Astrocyte (in vitro differentiated cells and primary cell): ENCODE data around the gene SUSD6. TPM values are rescaled to one million over a fixed set of nuclear protein-coding genes. Genes with fewer than 3 reads are reported as not detected.

Source experiments
- DNase-seq: peaks from one replicate; pipeline ENCODE4 v3.0.0-alpha.2; 2010; ENCODE audit warnings: low read depth
- FAIRE-seq: peaks from 2 replicates; lab custom pipeline; 2011; peaks lifted over from hg19 to GRCh38; lab: Jason Lieb, UNC
- H2AFZ ChIP-seq: 2 replicates; pipeline ENCODE4 v1.6.0; 2012; ENCODE audit warnings: low read depth, low read length, inconsistent platforms
- H3K27ac ChIP-seq: 2 replicates; pipeline ENCODE4 v1.5.1; 2011; ENCODE audit warnings: low read depth, low read length, inconsistent platforms
- H3K27me3 ChIP-seq: 2 replicates; pipeline ENCODE4 v1.6.0; 2011; ENCODE audit warnings: low read length, inconsistent platforms; ENCODE audit not compliant: insufficient read depth
- H3K36me3 ChIP-seq: 2 replicates; pipeline ENCODE4 v1.5.1; 2011; ENCODE audit warnings: low read length, inconsistent platforms; ENCODE audit not compliant: insufficient read depth
- H3K4me1 ChIP-seq: 2 replicates; pipeline ENCODE4 v1.5.1; 2011; ENCODE audit warnings: low read length, inconsistent platforms; ENCODE audit not compliant: insufficient read depth
- H3K4me2 ChIP-seq: 2 replicates; pipeline ENCODE4 v1.6.0; 2012; ENCODE audit warnings: low read length, inconsistent platforms
- H3K4me3 ChIP-seq: 2 replicates; pipeline ENCODE4 v1.5.1; 2011; ENCODE audit warnings: low read depth, mild to moderate bottlenecking, low read length, inconsistent platforms; ENCODE audit not compliant: insufficient read depth
- H3K79me2 ChIP-seq: 2 replicates; pipeline ENCODE4 v1.6.0; 2012; ENCODE audit warnings: mild to moderate bottlenecking, low read length, inconsistent platforms; ENCODE audit not compliant: insufficient read depth
- H3K9ac ChIP-seq: 2 replicates; pipeline ENCODE4 v1.6.0; 2012; ENCODE audit warnings: mild to moderate bottlenecking, low read length, inconsistent platforms
- H3K9me3 ChIP-seq: 2 replicates; pipeline ENCODE4 v1.5.1; 2012; ENCODE audit warnings: low read depth, mild to moderate bottlenecking, low read length, inconsistent platforms; ENCODE audit not compliant: insufficient read depth
- H4K20me1 ChIP-seq: 2 replicates; pipeline ENCODE4 v1.6.0; 2012; ENCODE audit warnings: low read length, inconsistent platforms; ENCODE audit not compliant: insufficient read depth
- H3K27ac Mint-ChIP-seq: one replicate; pipeline ENCODE4 v1.8.0; 2021; ENCODE audit warnings: mild to moderate bottlenecking, mixed read lengths; ENCODE audit not compliant: unreplicated experiment
- H3K27me3 Mint-ChIP-seq: one replicate; pipeline ENCODE4 v1.8.0; 2021; ENCODE audit warnings: low read depth, mixed read lengths; ENCODE audit not compliant: unreplicated experiment
- H3K36me3 Mint-ChIP-seq: one replicate; pipeline ENCODE4 v1.8.0; 2021; ENCODE audit warnings: low read depth, mixed read lengths; ENCODE audit not compliant: unreplicated experiment
- H3K4me1 Mint-ChIP-seq: one replicate; pipeline ENCODE4 v1.8.0; 2021; ENCODE audit warnings: low read depth, mixed read lengths; ENCODE audit not compliant: unreplicated experiment
- H3K4me3 Mint-ChIP-seq: one replicate; pipeline ENCODE4 v1.8.0; 2021; ENCODE audit warnings: mild to moderate bottlenecking, moderate library complexity, mixed read lengths; ENCODE audit not compliant: unreplicated experiment
- H3K9me3 Mint-ChIP-seq: one replicate; pipeline ENCODE4 v1.8.0; 2021; ENCODE audit warnings: mild to moderate bottlenecking, mixed read lengths; ENCODE audit not compliant: unreplicated experiment
- CTCF ChIP-seq: IDR thresholded peaks from 2 replicates; pipeline ENCODE4 v1.5.1; 2011; ENCODE audit warnings: low read depth, mild to moderate bottlenecking, inconsistent platforms, low read length, moderate library complexity; ENCODE audit not compliant: insufficient read depth
- EZH2 ChIP-seq: IDR thresholded peaks from 2 replicates; pipeline ENCODE4 v1.6.1; 2012; ENCODE audit warnings: mild to moderate bottlenecking, low read length, inconsistent platforms; ENCODE audit not compliant: insufficient read depth
- total RNA-seq: library from RNA; stranded (reverse); gene quantifications from 2 replicates; pipeline ENCODE4 v1.2.1, GENCODE V29; 2021

SUSD6 gene
- total RNA-seq, 1 donor from 2014 or later, result 25.6 TPM

DNA sequence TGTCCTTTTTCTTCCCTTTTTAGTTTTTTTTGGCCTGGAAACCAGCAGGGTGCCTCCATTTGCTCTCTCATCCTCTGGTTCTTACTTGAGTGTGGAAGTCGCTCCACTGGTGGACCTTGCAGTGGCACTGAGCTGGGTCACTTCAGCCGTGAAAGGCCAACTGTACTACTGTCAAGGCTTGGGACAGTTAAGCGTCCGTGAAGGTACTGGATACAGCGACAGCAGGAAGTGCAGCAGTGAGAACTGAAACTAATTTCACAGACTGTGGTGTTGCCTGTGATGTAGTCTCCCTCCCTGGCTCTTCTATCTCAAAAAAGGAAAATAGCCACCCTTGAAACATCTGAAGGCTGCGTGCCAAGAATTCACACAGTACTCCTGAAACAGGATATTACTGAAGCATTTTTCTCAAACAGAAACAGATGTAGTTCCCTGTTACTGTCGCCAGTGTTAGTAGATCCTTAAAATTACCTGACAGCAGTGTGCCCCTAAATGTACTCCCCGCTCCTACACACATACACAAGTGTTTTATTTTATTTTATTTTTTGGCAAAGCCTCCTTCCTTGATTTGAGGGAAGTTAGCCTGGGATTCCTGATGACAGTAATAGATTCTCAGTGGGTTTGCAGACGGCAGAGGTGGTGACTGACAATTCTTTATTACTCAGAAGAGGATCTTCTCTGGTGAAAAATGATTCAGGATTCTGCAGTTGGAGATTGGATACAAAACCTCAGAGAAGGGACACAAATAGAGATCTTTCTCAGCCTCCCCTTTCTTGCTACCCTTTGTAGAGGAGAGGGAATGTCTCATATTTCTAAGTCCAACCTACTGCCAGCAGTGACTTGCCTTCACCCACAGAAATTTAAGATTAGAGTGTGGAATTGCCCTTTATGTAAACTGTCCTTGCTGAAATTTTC is 4.4 kb downstream of the SUSD6 start:
- peak overlapping the region; percentile 75 for H3K4me2 ChIP-seq
- peak overlapping the region; percentile 3 for H3K4me3 ChIP-seq
- peak overlapping the region; percentile 37 for H3K4me3 Mint-ChIP-seq
- H3K9me3 ChIP-seq, result no peaks in the 10 kb centered on the region
- no peaks in the 10 kb centered on the region for H3K27me3 Mint-ChIP-seq
- peak overlapping the region; percentile 38 for H3K27ac ChIP-seq
- peak overlapping the region; percentile 42 for H3K9ac ChIP-seq
- peaks cover 3% of the 10 kb centered on the region for H3K36me3 Mint-ChIP-seq
- H3K79me2 ChIP-seq, result peaks cover 83% of the 10 kb centered on the region
- no peak overlapping the region for H2AFZ ChIP-seq
- H3K4me1 ChIP-seq, result peaks cover 39% of the 10 kb centered on the region
- no peaks in the 10 kb centered on the region for H3K27me3 ChIP-seq
- peaks cover 58% of the 10 kb centered on the region for H3K4me1 Mint-ChIP-seq
- no peaks in the 10 kb centered on the region for H3K36me3 ChIP-seq
- TF ChIP-seq EZH2, result no peak
- TF ChIP-seq CTCF, result no peak
- no peak for FAIRE-seq
- peak; percentile 78 for DNase-seq
- H3K27ac Mint-ChIP-seq, result peak overlapping the region; percentile 90
- no peaks in the 10 kb centered on the region for H3K9me3 Mint-ChIP-seq
- H4K20me1 ChIP-seq, result peaks cover 85% of the 10 kb centered on the region

DNA sequence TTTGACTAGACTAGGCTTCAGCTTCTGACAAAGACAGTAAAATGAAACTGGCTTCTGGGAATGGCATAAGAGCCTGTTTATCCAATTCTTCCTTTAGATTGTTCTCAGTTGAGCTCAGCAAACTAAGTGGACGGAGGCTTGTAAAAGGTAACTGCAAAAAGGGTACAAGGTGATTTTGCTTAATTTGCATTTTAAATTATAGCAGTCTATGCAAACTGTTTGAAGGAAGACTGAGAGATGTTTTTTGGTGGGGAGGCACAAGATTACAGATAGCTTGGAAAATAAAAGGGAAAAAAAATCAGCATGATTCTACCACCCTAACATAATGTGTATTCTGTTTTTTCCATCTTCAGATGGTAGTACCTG is 5.0 kb downstream of the SUSD6 start:
- Histone ChIP-seq H3K4me3 (no peak overlapping the region), H3K4me2 (peak overlapping the region; percentile 75), H3K9me3 (no peaks in the 10 kb centered on the region), H4K20me1 (peaks cover 91% of the 10 kb centered on the region), H3K9ac (peak overlapping the region; percentile 42), H3K79me2 (peaks cover 90% of the 10 kb centered on the region), H3K36me3 (no peaks in the 10 kb centered on the region), H3K4me1 (peaks cover 42% of the 10 kb centered on the region), H3K27me3 (no peaks in the 10 kb centered on the region), H3K27ac (peak overlapping the region; percentile 38), H2AFZ (no peak overlapping the region)
- Mint-ChIP-seq H3K36me3 (peaks cover 3% of the 10 kb centered on the region), H3K4me1 (peaks cover 63% of the 10 kb centered on the region), H3K27me3 (no peaks in the 10 kb centered on the region), H3K4me3 (no peak overlapping the region), H3K27ac (peak overlapping the region; percentile 90), H3K9me3 (no peaks in the 10 kb centered on the region)
- DNase-seq (no peak), FAIRE-seq (no peak)
- no peak for TF ChIP-seq EZH2
- TF ChIP-seq CTCF, result no peak

DNA sequence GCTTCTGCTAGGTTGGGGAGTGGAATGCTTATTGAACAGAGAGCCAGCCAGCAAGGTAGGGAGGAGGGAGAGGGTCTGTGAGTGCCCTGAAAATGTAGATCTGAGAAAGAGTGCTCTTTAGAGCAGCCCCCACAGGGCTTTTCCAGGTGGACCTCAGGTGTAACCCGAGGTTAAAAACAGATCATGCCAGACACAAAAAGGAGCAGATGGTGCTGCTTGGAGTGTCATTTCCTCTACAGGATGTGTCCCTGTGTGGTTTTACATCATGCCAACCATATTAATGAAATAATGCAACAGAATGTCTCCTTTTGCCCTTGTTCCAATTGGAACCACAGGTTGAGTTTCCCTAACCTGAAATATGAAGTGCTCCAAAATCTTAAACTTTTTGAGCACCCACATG is 6.4 kb downstream of the SUSD6 start:
- FAIRE-seq, result no peak

More for the DNA sequence above, 6.4 kb downstream of the SUSD6 start:
- H3K79me2 ChIP-seq, result peaks cover 94% of the 10 kb centered on the region
- H3K4me1 ChIP-seq, result peaks cover 39% of the 10 kb centered on the region
- H3K4me3 Mint-ChIP-seq, result no peak overlapping the region
- H3K4me3 ChIP-seq, result no peak overlapping the region
- H3K4me1 Mint-ChIP-seq, result peaks cover 72% of the 10 kb centered on the region
- no peak overlapping the region for H3K4me2 ChIP-seq
- H3K36me3 Mint-ChIP-seq, result peaks cover 3% of the 10 kb centered on the region
- peak overlapping the region; percentile 34 for H3K27ac Mint-ChIP-seq
- no peaks in the 10 kb centered on the region for H3K36me3 ChIP-seq
- no peaks in the 10 kb centered on the region for H3K9me3 ChIP-seq
- peaks cover 95% of the 10 kb centered on the region for H4K20me1 ChIP-seq
- no peaks in the 10 kb centered on the region for H3K9me3 Mint-ChIP-seq
- no peaks in the 10 kb centered on the region for H3K27me3 Mint-ChIP-seq
- H3K27me3 ChIP-seq, result no peaks in the 10 kb centered on the region
- no peak overlapping the region for H3K27ac ChIP-seq
- H2AFZ ChIP-seq, result no peak overlapping the region
- TF ChIP-seq EZH2 (no peak), CTCF (no peak)
- no peak for DNase-seq
- no peak overlapping the region for H3K9ac ChIP-seq
